GM19452 (cell line): ENCODE measurements around the gene EXPH5.
A peak's percentile ranks its signal among the peaks of the same experiment; 100 is the strongest.

Experiments used
- ATAC-seq: cut with Tn5 transposase; IDR thresholded peaks from one replicate; pipeline ENCODE4 v1.9.1; 2021; ENCODE audit not compliant: unreplicated experiment

Gene EXPH5

DNA sequence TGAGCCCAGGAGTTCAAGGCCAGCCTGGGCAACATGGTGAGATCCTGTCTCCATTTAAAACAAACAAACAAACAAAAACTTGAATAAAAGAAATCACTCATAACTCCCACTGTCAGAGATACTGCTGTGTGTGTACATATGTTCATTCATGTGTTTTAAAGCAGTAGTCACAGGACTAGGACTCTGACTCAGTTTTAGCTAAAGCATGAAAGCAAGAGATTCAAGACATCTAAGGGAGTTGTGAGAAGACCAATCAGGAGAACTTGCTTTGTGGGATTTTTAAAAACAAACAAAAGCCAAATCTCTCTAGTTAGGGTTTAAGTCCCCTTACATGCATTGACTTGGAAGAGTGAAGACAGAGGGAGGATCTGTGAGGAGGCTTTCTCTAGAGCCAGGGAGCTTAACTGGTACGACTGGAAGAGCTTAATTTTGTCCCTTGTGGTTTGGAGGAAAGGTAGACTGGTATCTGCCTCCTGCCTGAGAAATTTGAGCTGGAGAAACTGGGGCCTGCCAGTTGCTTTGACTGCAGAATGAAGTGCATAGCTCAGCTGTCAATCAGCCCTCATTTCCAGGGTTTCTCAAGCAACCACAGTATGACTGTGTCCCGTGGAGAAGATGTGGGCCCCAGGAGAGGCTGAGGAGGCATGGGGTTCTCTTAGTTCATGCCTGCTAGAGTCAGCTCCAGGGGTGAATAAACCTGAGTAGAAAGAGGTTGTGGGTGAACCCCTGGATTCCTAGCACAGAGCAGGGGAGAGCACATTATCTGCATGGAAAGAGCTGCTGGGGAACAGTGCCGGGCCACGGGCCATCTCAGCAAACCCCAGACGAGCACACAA, 30.6 kb downstream of the EXPH5 start:
- ATAC-seq = no peak

DNA sequence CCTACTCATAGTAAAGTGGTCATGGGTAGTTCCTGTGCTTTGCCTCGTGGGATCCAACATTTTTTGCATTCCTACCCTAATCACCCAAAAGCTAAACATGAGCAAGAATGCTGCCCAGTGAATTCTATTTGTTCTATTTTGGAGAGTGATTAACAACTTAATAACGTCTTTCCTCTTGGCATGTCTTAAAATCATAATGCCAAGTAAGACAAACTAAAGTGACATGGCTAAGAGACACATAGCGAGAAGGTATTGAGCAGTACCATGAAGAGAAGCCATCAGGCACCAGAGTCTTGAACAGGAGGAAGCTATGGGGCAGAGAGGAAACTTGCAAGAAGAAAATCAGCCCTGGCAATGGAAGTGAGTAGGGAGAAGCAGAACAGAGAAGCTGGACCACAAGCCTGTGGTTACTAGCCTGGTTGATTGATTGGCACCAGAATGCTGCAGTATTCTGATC, 32.0 kb downstream of the EXPH5 start:
- no peak for ATAC-seq

DNA sequence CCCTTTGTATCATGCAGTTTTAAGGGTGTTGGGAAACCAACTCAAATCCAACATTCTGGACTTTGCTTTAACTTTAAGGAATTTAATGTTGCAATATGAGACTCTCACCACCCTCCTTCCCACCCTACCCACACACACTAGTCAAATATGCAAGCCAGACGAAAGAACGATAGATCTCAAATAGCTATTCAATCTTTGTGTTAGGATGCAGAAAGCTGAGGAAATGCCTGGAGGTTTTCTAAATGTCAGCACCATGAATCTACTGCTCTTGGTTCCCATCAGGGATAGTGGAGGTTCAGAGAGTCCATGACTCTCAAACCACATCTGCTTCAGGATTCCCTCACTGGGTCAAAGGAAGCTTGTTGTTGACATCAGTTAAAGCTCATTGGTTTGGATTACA, 33.7 kb downstream of the EXPH5 start:
- ATAC-seq = no peak

- no peak for ATAC-seq
Measured at GRCh38 chr11:108559340-108559739, 34.2 kb downstream of the EXPH5 start.

DNA sequence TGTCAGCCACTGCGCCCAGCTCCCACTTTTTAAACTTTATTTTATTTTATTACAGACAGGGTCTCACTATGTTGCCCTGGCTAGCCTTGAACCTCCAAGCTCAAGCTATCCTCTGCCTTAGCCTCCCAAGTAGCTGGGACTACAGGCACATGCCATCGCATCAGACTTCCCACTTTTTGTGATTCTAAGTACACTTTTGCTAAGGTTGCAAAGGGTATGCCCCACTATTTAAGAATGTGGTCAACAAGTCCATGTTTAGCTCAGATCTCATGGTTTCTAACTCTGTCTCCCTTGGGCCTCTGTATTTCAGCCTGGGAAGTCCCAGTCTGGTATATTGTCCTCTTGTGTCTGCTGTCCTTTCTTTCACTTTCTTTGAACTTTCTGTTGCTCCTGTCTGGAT, 35.3 kb downstream of the EXPH5 start:
- peak; percentile 65 for ATAC-seq

DNA sequence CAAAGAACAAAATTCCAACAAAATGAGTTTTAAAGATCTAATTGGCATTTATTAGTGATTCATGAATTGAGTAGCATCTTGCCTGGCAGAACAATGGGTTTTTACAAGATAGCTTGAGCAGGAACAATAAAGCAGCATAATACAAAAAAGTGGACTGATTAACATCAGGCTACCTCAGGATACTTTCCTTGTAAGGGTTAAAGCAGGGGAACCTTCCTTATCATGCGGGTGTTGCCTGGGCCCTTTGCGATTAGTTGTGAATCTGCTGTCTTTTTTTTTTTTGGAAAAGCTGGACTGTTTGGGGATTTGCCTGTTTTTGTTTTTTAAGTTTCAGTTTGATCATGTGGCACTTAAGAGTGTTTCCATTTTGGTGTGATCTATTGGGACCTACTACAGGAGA, 37.5 kb downstream of the EXPH5 start:
- ATAC-seq = no peak

DNA sequence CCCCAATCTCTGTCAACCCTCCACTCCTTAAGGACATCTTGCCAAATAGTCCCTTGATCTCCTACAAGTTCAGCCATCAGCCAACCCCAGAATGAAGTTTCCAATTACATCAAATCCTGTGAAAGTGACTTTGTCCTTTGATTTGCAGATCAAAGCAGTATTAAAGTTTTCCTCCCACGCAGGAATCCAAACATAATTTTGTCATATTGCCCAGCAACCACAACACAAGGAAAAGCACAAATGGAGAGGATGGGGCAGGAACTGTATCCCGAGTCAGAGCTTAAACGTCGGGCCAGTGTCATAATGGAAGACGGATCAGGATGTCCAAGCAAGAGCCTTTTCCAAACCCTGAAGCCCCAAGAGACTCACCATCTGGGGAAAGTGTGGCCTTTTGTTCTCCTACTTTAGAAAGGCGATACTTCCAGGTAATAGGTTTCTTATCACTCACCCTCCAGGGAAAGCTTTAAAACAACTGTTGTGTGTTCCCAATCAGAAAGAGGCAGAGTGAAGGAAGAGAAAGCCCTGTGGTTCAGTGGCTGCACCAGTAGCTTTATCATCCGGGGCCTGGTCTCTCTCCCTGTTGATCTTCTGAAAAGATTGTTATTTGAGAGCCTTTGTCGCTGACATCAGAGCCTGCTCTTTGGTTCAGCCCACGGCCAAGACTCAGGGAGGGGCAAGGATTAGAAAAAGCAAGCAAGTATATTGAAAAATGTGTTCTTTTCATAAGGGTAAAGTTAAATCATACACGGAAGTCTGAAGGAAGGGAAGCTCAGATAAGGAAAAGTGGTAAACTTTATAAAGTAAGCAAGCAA, 41.7 kb downstream of the EXPH5 start:
- ATAC-seq = no peak

GRCh38 chr11:108549319-108549885, 44.2 kb downstream of the EXPH5 start:
- no peak for ATAC-seq

DNA sequence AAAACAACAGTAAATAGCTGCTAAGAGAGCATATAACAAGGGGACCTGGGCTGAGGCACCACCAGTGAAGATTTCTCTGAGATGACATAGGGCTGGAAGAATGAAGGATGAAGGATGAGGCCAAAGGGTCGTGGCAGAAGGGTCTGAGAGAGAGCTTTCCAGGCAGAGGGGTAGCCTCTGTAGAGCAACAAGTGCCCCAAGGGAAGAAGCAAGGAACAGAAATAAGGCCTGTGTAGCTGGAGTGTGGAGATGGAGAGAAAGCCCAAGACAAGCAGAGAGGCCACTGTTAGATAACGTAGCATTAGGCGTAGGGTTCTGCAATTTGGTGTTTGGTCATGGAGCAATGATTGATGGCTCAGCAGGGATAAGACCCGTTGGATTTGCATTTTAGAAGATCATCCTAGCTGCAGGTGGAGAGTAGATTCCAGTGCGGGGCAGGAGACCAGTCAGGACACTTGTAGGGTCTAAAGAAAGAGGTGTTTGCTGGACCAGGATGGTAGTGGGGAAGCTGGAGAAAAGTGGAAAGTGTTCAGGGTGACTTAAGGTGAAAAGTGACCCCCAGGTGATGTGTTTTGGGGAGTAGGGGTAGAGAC, 47.6 kb downstream of the EXPH5 start:
- no peak for ATAC-seq

GRCh38 chr11:108543316-108543964, 50.1 kb downstream of the EXPH5 start:
- no peak for ATAC-seq

GRCh38 chr11:108541531-108541930, 52.0 kb downstream of the EXPH5 start:
- ATAC-seq = no peak

DNA sequence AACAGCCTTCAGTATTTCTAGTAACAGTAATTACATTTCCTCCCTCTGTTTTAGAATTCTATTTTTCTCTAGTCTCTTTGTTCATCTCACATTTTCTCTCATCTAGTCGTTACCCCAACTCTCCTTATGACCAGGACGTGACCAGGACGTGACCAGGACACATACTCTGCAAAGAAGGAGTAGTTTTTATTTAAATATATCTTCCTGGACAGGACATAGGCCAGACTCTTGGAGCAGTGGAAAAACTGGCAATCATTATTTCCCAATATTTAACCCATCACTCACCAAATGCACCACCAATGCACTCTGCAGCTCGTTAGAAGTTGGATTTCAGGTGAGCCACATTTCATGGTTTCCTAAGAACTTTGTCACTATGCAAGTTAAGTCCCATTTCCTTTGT, 55.1 kb downstream of the EXPH5 start:
- ATAC-seq = no peak

GRCh38 chr11:108538022-108538424, 55.5 kb downstream of the EXPH5 start:
- no peak for ATAC-seq

DNA sequence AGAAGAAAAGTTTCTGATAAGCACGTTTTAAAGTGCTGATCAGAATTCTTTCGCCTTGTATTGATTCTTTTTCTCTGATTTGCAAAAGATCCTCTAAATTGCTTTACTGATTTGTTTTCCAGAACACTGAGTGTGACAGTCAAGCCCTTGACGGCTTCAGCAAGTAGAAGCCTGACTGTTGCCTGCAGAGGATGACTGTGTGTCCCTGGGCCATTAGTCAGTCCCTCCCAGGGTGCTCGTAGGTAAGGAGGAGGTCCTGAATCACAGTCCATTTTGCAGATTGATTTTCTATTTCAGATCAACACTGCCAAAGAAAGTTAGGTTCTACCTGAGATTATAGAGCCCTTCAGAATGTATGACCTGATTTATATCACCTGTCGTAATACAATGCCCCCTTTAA, 56.8 kb downstream of the EXPH5 start:
- no peak for ATAC-seq

DNA sequence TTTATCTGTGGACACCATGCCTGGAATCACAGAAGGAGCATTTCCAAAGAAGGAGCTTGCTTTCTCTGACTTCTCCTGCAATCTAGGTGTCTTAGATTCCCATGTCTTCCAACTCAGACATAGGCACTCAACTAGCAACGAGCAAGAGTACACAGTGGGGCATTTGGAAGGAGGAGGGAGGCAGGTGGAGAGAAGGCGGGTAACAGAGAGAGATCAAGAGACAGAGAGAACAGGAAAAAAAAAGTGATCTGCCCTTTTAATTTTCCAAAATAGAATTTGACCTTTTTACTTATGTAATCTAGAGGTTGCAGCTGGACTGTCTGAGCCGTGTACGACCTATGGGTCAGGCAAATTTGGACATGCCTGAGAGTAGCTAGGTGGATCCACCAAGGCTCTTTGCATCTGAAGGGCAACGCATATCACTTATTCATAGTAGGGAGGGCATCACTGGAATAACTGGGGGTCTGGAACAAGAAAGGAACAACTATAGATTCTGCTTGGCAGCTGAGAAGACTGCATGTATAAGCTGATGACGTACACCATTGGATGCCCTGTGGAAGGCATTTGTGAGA, 58.1 kb downstream of the EXPH5 start:
- no peak for ATAC-seq

- no peak for ATAC-seq
Measured at GRCh38 chr11:108534274-108534882, 59.2 kb downstream of the EXPH5 start.

- no peak for ATAC-seq
Measured at GRCh38 chr11:108530426-108530825, 63.1 kb downstream of the EXPH5 start.

DNA sequence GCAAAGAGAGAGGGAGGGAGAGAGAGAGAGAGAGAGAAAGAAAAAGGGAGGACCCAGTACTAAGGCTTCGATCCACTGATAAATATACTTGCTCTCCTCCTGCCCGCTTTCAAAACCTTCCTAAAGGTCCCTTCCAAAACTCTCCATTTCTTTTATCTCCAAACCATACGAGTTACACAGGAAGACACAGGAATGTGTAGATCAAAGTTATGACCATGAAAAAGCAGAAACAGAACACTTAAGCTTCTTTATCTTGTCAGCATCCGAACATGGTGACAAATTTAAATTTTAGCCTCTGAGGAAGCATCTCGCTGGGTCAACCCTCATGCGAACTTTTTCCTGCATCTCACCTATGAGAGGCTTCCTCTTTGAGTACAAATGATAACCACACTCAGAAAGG, 66.2 kb downstream of the EXPH5 start:
- no peak for ATAC-seq

- no peak for ATAC-seq
Measured at GRCh38 chr11:108525161-108525560, 68.4 kb downstream of the EXPH5 start.

DNA sequence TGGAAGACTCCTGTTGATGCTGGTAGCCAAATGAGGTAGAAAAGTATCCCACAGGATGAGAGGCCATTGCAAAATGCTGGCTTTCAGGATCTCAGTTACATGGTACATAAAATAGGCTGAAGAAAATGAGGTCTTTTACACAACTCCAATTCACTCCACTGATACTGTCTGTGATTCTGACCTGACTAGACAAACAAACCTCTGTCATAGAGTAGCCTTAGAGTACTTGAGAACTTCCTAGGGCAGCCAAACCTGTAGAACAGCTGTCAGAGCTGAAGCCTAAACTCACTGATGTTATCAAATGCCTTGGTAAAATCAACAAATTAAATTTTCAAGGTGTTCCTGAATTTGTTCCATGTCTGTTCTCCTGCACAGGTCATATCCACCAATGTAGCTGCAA, 69.1 kb downstream of the EXPH5 start:
- ATAC-seq = no peak
